GM12801 (cell line): Measurements from ENCODE around the gene AGBL1.

Experiments used
- CTCF ChIP-seq: IDR thresholded peaks from one replicate; pipeline ENCODE4 v1.5.1; 2011; ENCODE audit warnings: control low read depth; ENCODE audit not compliant: insufficient read length; ENCODE audit errors: extremely low read depth

Gene AGBL1

GRCh38 chr15:86649277-86649676 is 569.6 kb downstream of the AGBL1 start:
- TF ChIP-seq CTCF: no peak

GRCh38 chr15:86650094-86650493 is 570.4 kb downstream of the AGBL1 start:
- TF ChIP-seq CTCF: no peak

- no peak for TF ChIP-seq CTCF
Observed at GRCh38 chr15:86653344-86654197, 573.9 kb downstream of the AGBL1 start.

GRCh38 chr15:86654501-86654900 is 574.8 kb downstream of the AGBL1 start:
- no peak for TF ChIP-seq CTCF

GRCh38 chr15:86657305-86657704 is 577.6 kb downstream of the AGBL1 start:
- no peak for TF ChIP-seq CTCF

GRCh38 chr15:86659724-86660411 is 580.2 kb downstream of the AGBL1 start:
- TF ChIP-seq CTCF: no peak

- TF ChIP-seq CTCF: no peak
Observed at GRCh38 chr15:86661580-86661979, 581.9 kb downstream of the AGBL1 start.
